Hepatocyte (in vitro differentiated cells): Measurements from ENCODE around the gene COLQ. TPM values are rescaled to one million over a fixed set of nuclear protein-coding genes. Genes with fewer than 3 reads are reported as not detected.

Source experiments
- DNase-seq: peaks from one replicate; pipeline ENCODE4 v3.0.0-alpha.2; 2016; ENCODE audit warnings: low spot score
- H2AFZ ChIP-seq: fragments of 200-600 bp; sonication (generic); 2 replicates; pipeline ENCODE4 v1.6.0; 2016; ENCODE audit warnings: antibody characterized with exemption, mild to moderate bottlenecking
- H3K27ac ChIP-seq: fragments of 200-600 bp; sonication (generic); 2 replicates; pipeline ENCODE4 v1.5.1; 2016; ENCODE audit warnings: mild to moderate bottlenecking
- H3K27me3 ChIP-seq: fragments of 200-600 bp; sonication (generic); 2 replicates; pipeline ENCODE4 v1.6.1; 2016
- H3K36me3 ChIP-seq: fragments of 200-600 bp; sonication (generic); replicated peaks from 2 replicates; pipeline ENCODE4 v1.5.1; 2016; ENCODE audit warnings: low read depth; ENCODE audit not compliant: insufficient read depth
- H3K4me1 ChIP-seq: fragments of 200-600 bp; sonication (generic); 2 replicates; pipeline ENCODE4 v1.5.1; 2016; ENCODE audit warnings: mild to moderate bottlenecking, moderate library complexity; ENCODE audit not compliant: insufficient read depth
- H3K4me2 ChIP-seq: fragments of 200-600 bp; sonication (generic); 2 replicates; pipeline ENCODE4 v1.6.0; 2016
- H3K4me3 ChIP-seq: fragments of 200-600 bp; sonication (generic); 2 replicates; pipeline ENCODE4 v1.5.1; 2016; ENCODE audit warnings: mild to moderate bottlenecking
- H3K79me2 ChIP-seq: fragments of 200-600 bp; sonication (generic); 2 replicates; pipeline ENCODE4 v1.6.0; 2017; ENCODE audit warnings: mild to moderate bottlenecking
- H3K9me2 ChIP-seq: fragments of 200-600 bp; sonication (generic); replicated peaks from 2 replicates; pipeline ENCODE4 v1.6.0; 2017; ENCODE audit warnings: mild to moderate bottlenecking; ENCODE audit not compliant: insufficient read depth
- H3K9me3 ChIP-seq: fragments of 200-600 bp; sonication (generic); 2 replicates; pipeline ENCODE4 v1.5.1; 2016; ENCODE audit warnings: low read depth, mild to moderate bottlenecking
- H4K20me1 ChIP-seq: fragments of 200-600 bp; sonication (generic); 2 replicates; pipeline ENCODE4 v1.6.0; 2016; ENCODE audit warnings: mild to moderate bottlenecking; ENCODE audit not compliant: insufficient read depth, poor library complexity, severe bottlenecking
- EZH2 ChIP-seq: fragments of 200-600 bp; sonication (generic); IDR thresholded peaks from 2 replicates; pipeline ENCODE4 v1.6.1; 2016; ENCODE audit warnings: antibody characterized with exemption, mild to moderate bottlenecking, borderline replicate concordance
- EZH2phosphoT487 ChIP-seq: fragments of 200-600 bp; sonication (generic); IDR thresholded peaks from one replicate; pipeline ENCODE4 v1.6.1; 2018; ENCODE audit warnings: antibody characterized with exemption, mild to moderate bottlenecking, low read depth, moderate library complexity; ENCODE audit not compliant: unreplicated experiment, severe bottlenecking
- WGBS: methylation state at CpG from one replicate; pipeline ENCODE4 v1.1.6; 2016; ENCODE audit warnings: low lambda C conversion rate; ENCODE audit errors: missing lambda C conversion rate; 5-methylcytosine and 5-hydroxymethylcytosine counted together
- polyA plus RNA-seq: library from polyadenylated mRNA; unstranded; fragments of >200 nt; fragmentation: Nextera tagmentation; extraction: Ambion mirVana; gene quantifications from 2 replicates; pipeline ENCODE4 v1.2.1, GENCODE V29; 2016
- total RNA-seq: library from RNA; depleted of rRNA; stranded (reverse); fragments of >200 nt; gene quantifications from 2 replicates; pipeline ENCODE4 v1.2.3, GENCODE V29; 2014
- TF ChIP-seq, protein P1 (sequence below): fragments of 200-600 bp; sonication (generic); IDR thresholded peaks from 2 replicates; pipeline ENCODE4 v1.5.1; 2016; ENCODE audit warnings: antibody characterized with exemption, mild to moderate bottlenecking; ENCODE audit not compliant: poor library complexity

The COLQ gene
- total and polyA plus RNA-seq, 2 experiments from 2014 or later: 0.27 to 0.73 TPM

DNA sequence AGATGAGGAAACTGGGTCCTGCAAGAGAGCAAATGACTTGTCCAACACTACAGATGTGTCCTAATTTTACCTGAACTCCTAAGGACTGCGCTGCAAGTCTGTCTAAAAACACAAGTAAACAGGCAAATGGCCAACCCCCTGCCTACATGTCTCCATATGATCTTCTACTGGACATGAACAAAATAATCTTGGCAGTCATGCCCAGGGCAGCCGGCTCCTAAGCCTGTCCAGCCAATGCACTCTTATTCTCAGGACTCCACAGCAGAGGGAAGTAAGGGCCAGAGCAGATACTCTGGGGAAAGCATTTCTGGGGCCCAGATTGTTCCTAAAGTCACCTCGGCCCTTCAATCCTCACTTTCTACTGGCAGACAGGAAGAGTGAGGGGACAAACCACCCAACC lies 10.3 kb downstream of the COLQ start:
- no peaks in the 10 kb centered on the region for H3K9me2 ChIP-seq
- H3K4me2 ChIP-seq: no peak overlapping the region
- TF ChIP-seq EZH2phosphoT487 (no peak), EZH2 (no peak)
- TF ChIP-seq, protein P1, sequence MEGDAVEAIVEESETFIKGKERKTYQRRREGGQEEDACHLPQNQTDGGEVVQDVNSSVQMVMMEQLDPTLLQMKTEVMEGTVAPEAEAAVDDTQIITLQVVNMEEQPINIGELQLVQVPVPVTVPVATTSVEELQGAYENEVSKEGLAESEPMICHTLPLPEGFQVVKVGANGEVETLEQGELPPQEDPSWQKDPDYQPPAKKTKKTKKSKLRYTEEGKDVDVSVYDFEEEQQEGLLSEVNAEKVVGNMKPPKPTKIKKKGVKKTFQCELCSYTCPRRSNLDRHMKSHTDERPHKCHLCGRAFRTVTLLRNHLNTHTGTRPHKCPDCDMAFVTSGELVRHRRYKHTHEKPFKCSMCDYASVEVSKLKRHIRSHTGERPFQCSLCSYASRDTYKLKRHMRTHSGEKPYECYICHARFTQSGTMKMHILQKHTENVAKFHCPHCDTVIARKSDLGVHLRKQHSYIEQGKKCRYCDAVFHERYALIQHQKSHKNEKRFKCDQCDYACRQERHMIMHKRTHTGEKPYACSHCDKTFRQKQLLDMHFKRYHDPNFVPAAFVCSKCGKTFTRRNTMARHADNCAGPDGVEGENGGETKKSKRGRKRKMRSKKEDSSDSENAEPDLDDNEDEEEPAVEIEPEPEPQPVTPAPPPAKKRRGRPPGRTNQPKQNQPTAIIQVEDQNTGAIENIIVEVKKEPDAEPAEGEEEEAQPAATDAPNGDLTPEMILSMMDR: no peak
- DNase-seq: no peak
- no peak overlapping the region for H2AFZ ChIP-seq
- no peak overlapping the region for H3K27ac ChIP-seq
- H3K4me1 ChIP-seq: no peaks in the 10 kb centered on the region
- H3K36me3 ChIP-seq: no peaks in the 10 kb centered on the region
- H4K20me1 ChIP-seq: no peaks in the 10 kb centered on the region
- no peaks in the 10 kb centered on the region for H3K79me2 ChIP-seq
- H3K9me3 ChIP-seq: no peaks in the 10 kb centered on the region
- H3K4me3 ChIP-seq: no peak overlapping the region
- no peaks in the 10 kb centered on the region for H3K27me3 ChIP-seq
- WGBS: 98% methylated on average over 3 of the region's 3 CpGs

DNA sequence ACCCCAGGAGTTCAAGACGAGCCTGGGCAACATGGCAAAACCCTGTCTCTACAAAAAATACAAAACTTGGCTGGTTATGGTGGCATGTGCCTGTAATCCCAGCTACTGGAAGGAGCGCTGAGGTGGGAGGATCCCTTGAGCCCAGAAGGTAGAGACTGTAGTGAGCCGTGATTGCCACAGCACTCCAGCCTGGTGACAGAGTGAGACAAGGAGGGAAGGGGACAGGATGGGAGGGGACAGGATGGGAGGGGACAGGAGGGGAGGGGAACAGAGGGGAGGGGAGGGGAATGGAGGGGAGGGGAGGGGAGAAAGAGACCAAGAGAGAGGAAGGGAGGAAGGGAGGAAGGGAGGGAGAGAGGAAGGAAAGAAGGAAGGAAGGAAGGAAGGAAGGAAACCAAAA lies 11.0 kb downstream of the COLQ start:
- H3K9me2 ChIP-seq: no peaks in the 10 kb centered on the region
- no peaks in the 10 kb centered on the region for H3K79me2 ChIP-seq
- no peaks in the 10 kb centered on the region for H3K36me3 ChIP-seq
- TF ChIP-seq, protein P1: no peak
- no peak for TF ChIP-seq EZH2
- TF ChIP-seq EZH2phosphoT487: no peak
- DNase-seq: no peak
- no peaks in the 10 kb centered on the region for H4K20me1 ChIP-seq
- no peak overlapping the region for H3K4me3 ChIP-seq
- no peaks in the 10 kb centered on the region for H3K9me3 ChIP-seq
- no peaks in the 10 kb centered on the region for H3K27me3 ChIP-seq
- H2AFZ ChIP-seq: no peak overlapping the region
- H3K4me1 ChIP-seq: no peaks in the 10 kb centered on the region
- H3K27ac ChIP-seq: no peak overlapping the region
- no peak overlapping the region for H3K4me2 ChIP-seq
- WGBS: 84% methylated on average over 3 of the region's 3 CpGs

DNA sequence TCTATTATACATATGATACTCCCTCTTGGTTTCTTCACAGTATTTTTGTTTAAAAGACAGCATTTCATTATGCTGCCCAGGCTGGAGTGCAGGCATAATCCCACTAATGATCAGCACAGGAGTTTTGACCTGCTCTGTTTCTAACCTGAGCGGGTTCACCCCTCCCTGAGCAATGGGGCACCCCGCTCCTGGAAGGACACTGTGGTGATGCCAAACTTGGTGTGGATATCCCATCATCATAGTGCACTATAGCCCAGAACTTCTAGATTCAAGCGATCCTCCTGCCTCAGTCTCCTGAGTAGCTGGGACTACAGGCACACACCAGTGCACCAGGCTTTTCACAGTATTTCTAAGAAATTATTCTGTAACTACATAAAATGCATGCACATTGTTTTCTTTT lies 14.9 kb downstream of the COLQ start:
- H3K36me3 ChIP-seq: no peaks in the 10 kb centered on the region
- no peak for DNase-seq
- no peaks in the 10 kb centered on the region for H3K79me2 ChIP-seq
- H3K4me3 ChIP-seq: no peak overlapping the region
- H2AFZ ChIP-seq: no peak overlapping the region
- H3K9me3 ChIP-seq: no peaks in the 10 kb centered on the region
- WGBS: 91% methylated on average over 3 of the region's 3 CpGs
- H3K27me3 ChIP-seq: no peaks in the 10 kb centered on the region
- TF ChIP-seq, protein P1: no peak
- TF ChIP-seq EZH2phosphoT487: no peak
- TF ChIP-seq EZH2: no peak
- H3K27ac ChIP-seq: no peak overlapping the region
- H4K20me1 ChIP-seq: no peaks in the 10 kb centered on the region
- no peaks in the 10 kb centered on the region for H3K9me2 ChIP-seq
- H3K4me1 ChIP-seq: no peaks in the 10 kb centered on the region
- H3K4me2 ChIP-seq: no peak overlapping the region
